Caki2 (cell line): ENCODE measurements around the gene ERBB3. TPM values are rescaled to one million over a fixed set of nuclear protein-coding genes. Genes with fewer than 3 reads are reported as not detected.

Experiments used
- DNase-seq: peaks from one replicate; pipeline ENCODE4 v3.0.0-alpha.2; 2015; ENCODE audit warnings: low read depth
- in situ Hi-C: cut with HindIII; loops from 2 replicates; pipeline ENCODE4 v1.10.0; 2016; ENCODE audit warnings: low sequenced_read_pairs, low pct_unique_long_range_greater_than_20kb, mixed read lengths
- total RNA-seq: library from RNA; depleted of rRNA; stranded (reverse); fragments of >200 nt; shearing (Covaris generic); gene quantifications from 2 replicates; pipeline ENCODE4 v1.2.3, GENCODE V29; 2014; ENCODE audit warnings: low replicate concordance

ERBB3 gene
- total RNA-seq, 1 experiment from 2014 or later = 1.8 TPM

- in situ Hi-C loops = no loop called here
- DNase-seq = no peak
Observed at GRCh38 chr12:56126732-56127239, 46.8 kb downstream of the ERBB3 start.

GRCh38 chr12:56127485-56127887 lies 47.5 kb downstream of the ERBB3 start:
- in situ Hi-C loops = no loop called here
- DNase-seq = no peak

- in situ Hi-C loops = no loop called here
Observed at GRCh38 chr12:56127888-56128669, 48.1 kb downstream of the ERBB3 start, which contains the start of gene ESYT1. ESYT1 (plus strand) TSS chr12:56128267; CDS start chr12:56128320, 53 bp downstream.

GRCh38 chr12:56128670-56129205 lies 48.8 kb downstream of the ERBB3 start:
- no peak for DNase-seq

More at GRCh38 chr12:56127888-56128669, 48.1 kb downstream of the ERBB3 start, which contains the start of gene ESYT1:
- DNase-seq = peak; percentile 100

GRCh38 chr12:56129206-56129941 lies 49.4 kb downstream of the ERBB3 start:
- in situ Hi-C loops = no loop called here
- peak; percentile 55 for DNase-seq

More at GRCh38 chr12:56128670-56129205, 48.8 kb downstream of the ERBB3 start:
- in situ Hi-C loops = no loop called here

GRCh38 chr12:56129942-56130495 lies 50.1 kb downstream of the ERBB3 start:
- no peak for DNase-seq
- in situ Hi-C loops = no loop called here

GRCh38 chr12:56130876-56131275 lies 50.9 kb downstream of the ERBB3 start:
- DNase-seq = no peak
- in situ Hi-C loops = no loop called here

GRCh38 chr12:56134897-56135296 lies 54.9 kb downstream of the ERBB3 start:
- DNase-seq = no peak
- in situ Hi-C loops = no loop called here

- DNase-seq = no peak
- in situ Hi-C loops = no loop called here
Observed at GRCh38 chr12:56137853-56138571, 58.0 kb downstream of the ERBB3 start.

GRCh38 chr12:56141946-56142784 lies 62.2 kb downstream of the ERBB3 start:
- in situ Hi-C loops = no loop called here
- DNase-seq = no peak

GRCh38 chr12:56143217-56143616 lies 63.3 kb downstream of the ERBB3 start:
- in situ Hi-C loops = no loop called here
- no peak for DNase-seq

- no peak for DNase-seq
- in situ Hi-C loops = no loop called here
Observed at GRCh38 chr12:56143870-56144269, 63.9 kb downstream of the ERBB3 start.

- no peak for DNase-seq
- in situ Hi-C loops = no loop called here
Observed at GRCh38 chr12:56145217-56145616, 65.3 kb downstream of the ERBB3 start.

- in situ Hi-C loops = no loop called here
- peak; percentile 72 for DNase-seq
Observed at GRCh38 chr12:56146492-56147460, 66.8 kb downstream of the ERBB3 start.

GRCh38 chr12:56150563-56150962 lies 70.6 kb downstream of the ERBB3 start:
- DNase-seq = no peak
- in situ Hi-C loops = no loop called here

- DNase-seq = peak; percentile 77
- in situ Hi-C loops = no loop called here
Observed at GRCh38 chr12:56151672-56152131, 71.7 kb downstream of the ERBB3 start.
